PFSK-1 (cell line): ENCODE measurements around the gene KCNMA1.

Experiments used
- FOXP2 ChIP-seq: optimal IDR thresholded peaks from 2 replicates; pipeline ENCODE3; 2011; ENCODE audit warnings: borderline replicate concordance, control low read depth, inconsistent platforms; ENCODE audit not compliant: insufficient read depth; ENCODE audit errors: extremely low read length, extremely low read depth
- POLR2AphosphoS5 ChIP-seq: IDR thresholded peaks from 2 replicates; pipeline ENCODE4 v1.6.1; 2012; ENCODE audit warnings: low read depth, mild to moderate bottlenecking, control low read depth, low read length, moderate library complexity
- SIN3A ChIP-seq: IDR thresholded peaks from 2 replicates; pipeline ENCODE4 v1.6.1; 2012; ENCODE audit warnings: mild to moderate bottlenecking, low read length, moderate library complexity, borderline replicate concordance; ENCODE audit not compliant: insufficient read depth
- TAF1 ChIP-seq: IDR thresholded peaks from 2 replicates; pipeline ENCODE4 v1.6.1; 2012; ENCODE audit warnings: low read length, control low read depth, borderline replicate concordance; ENCODE audit not compliant: insufficient read depth
- TF ChIP-seq, protein P1 (sequence below), 2 experiments: IDR thresholded peaks; 2 replicates each; pipeline versions ENCODE4 v1.6.1 to v1.8.0; 2011 to 2012; ENCODE audit warnings: low read depth in 2 of 2, low read length in 2 of 2, control low read depth in 1 of 2, inconsistent platforms in 1 of 2, mild to moderate bottlenecking in 1 of 2, moderate library complexity in 1 of 2; ENCODE audit not compliant: insufficient read depth in 1 of 2

KCNMA1 gene

GRCh38 chr10:77501846-77502261, 135.8 kb downstream of the KCNMA1 start:
- TF ChIP-seq TAF1 (no peak), FOXP2 (no peak), POLR2AphosphoS5 (no peak), SIN3A (no peak)
- TF ChIP-seq, protein P1, sequence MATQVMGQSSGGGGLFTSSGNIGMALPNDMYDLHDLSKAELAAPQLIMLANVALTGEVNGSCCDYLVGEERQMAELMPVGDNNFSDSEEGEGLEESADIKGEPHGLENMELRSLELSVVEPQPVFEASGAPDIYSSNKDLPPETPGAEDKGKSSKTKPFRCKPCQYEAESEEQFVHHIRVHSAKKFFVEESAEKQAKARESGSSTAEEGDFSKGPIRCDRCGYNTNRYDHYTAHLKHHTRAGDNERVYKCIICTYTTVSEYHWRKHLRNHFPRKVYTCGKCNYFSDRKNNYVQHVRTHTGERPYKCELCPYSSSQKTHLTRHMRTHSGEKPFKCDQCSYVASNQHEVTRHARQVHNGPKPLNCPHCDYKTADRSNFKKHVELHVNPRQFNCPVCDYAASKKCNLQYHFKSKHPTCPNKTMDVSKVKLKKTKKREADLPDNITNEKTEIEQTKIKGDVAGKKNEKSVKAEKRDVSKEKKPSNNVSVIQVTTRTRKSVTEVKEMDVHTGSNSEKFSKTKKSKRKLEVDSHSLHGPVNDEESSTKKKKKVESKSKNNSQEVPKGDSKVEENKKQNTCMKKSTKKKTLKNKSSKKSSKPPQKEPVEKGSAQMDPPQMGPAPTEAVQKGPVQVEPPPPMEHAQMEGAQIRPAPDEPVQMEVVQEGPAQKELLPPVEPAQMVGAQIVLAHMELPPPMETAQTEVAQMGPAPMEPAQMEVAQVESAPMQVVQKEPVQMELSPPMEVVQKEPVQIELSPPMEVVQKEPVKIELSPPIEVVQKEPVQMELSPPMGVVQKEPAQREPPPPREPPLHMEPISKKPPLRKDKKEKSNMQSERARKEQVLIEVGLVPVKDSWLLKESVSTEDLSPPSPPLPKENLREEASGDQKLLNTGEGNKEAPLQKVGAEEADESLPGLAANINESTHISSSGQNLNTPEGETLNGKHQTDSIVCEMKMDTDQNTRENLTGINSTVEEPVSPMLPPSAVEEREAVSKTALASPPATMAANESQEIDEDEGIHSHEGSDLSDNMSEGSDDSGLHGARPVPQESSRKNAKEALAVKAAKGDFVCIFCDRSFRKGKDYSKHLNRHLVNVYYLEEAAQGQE (IDR thresholded peaks at IDR 0.05; ENCODE audit: insufficient read depth in 1 of 2, low read depth in 2 of 2, low read length in 2 of 2) = no peak

GRCh38 chr10:77501152-77501845, 136.3 kb downstream of the KCNMA1 start:
- TF ChIP-seq FOXP2 = peak; percentile 62
- no peak for TF ChIP-seq SIN3A
- TF ChIP-seq, protein P1 (IDR thresholded peaks at IDR 0.05; ENCODE audit: insufficient read depth in 1 of 2, low read depth in 2 of 2, low read length in 2 of 2) = peak in 1 of 2 experiments; percentile 53; a peak in 1 of 4 replicates
- no peak for TF ChIP-seq POLR2AphosphoS5
- no peak for TF ChIP-seq TAF1

- TF ChIP-seq SIN3A = no peak
These were observed 136.9 kb downstream of the KCNMA1 start for GRCh38 chr10:77500754-77501151.

DNA sequence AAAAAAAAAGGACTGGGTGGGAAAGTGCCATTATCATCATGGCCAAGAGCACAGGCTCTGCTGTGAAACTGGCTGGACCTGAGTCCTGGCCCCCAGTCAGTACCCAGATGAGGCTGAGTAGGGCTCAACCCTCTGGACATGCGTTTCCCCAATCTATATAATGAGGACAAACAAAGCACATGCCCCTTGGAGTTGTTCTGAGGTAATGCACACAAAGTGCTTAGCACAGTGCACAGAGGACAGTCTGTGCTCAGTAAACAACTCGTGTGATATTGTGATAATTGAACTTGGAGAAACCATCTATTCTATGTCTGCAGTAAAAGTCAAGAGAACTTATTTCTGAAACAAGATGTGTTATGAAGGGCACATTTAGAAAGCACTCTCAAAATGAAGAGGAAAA, 138.8 kb downstream of the KCNMA1 start:
- TF ChIP-seq, protein P1 (IDR thresholded peaks at IDR 0.05; ENCODE audit: insufficient read depth in 1 of 2, low read depth in 2 of 2, low read length in 2 of 2) = no peak
- TF ChIP-seq FOXP2 (no peak), POLR2AphosphoS5 (no peak), TAF1 (no peak), SIN3A (no peak)

DNA sequence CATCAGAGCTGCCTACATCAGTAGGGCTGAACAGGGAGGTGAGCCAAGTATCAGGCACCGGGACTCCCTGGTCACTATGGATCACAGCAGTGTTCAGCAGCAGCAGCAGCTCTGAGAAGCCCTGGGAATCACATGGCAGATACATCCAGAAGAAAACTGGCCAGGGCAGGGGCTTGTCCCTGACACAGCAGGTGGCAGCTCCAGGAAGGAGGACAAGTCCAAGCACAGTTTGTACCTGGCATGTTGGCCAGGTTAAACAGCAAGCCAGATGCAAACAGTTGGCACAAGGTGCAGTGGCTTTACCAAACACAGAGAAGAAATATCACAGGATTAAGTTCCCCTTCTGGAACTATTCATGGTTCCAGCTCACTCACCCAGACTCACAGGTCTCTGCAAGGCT, 139.4 kb downstream of the KCNMA1 start:
- TF ChIP-seq FOXP2 = no peak
- TF ChIP-seq TAF1 = no peak
- TF ChIP-seq POLR2AphosphoS5 = no peak
- TF ChIP-seq, protein P1 (IDR thresholded peaks at IDR 0.05; ENCODE audit: insufficient read depth in 1 of 2, low read depth in 2 of 2, low read length in 2 of 2) = no peak
- TF ChIP-seq SIN3A = no peak
